ENCODE data around the gene GIPC3. TPM values are rescaled to one million over a fixed set of nuclear protein-coding genes. Genes with fewer than 3 reads are reported as not detected.
A peak's percentile ranks its signal among the peaks of the same experiment; 100 is the strongest.

Gene GIPC3
- total and polyA plus RNA-seq, 2 experiments from 2014 or later = 0.06 TPM; not detected in 1

DNA sequence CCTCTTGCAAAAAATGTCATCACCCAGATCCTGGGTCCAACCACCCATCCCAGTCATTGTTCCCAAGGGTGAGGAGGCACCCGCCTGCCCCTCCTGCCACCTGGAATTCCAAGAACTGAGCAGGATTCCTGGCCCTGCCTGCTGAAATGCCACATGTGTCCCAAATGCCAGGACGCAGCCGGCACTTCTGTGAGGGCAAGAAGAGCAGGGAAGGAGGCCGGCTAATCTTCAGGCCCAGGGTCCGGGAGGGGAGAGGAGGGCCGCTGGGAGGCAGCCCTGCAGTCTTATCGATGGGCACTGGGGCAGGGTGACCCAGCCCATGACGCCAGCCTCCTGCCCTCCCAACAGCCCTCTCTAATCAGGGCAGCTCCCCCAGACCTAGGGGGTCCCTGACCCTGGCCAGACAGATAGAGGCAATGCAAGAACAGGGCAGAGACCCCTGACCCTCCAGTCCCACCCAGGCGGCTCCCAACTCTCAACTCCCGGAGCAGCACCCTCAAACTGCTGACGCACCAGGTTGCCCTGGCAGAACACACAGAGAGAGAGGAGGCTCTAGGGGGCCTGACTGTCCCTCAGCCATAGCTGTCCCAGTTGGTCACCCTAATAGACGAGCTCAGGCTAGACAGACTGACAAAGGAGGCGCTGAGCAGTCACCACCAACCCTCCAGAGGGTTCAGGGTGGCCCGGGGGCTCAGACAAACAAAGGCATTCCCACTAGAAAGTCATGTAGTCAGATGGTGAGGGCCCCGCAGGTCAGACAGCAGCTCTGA is 29.4 kb upstream of the GIPC3 start:
- no peak for TF ChIP-seq EZH2 (IDR thresholded peaks at IDR 0.05; ENCODE audit: insufficient read depth, poor library complexity, severe bottlenecking)
- in situ Hi-C loops (cut with MboI) = no loop called here

GRCh38 chr19:3556423-3556977 is 28.8 kb upstream of the GIPC3 start:
- Histone ChIP-seq H3K4me3 (peak overlapping the region; percentile 85), H3K4me1 (ENCODE audit: insufficient read depth) (peaks cover 13% of the 10 kb centered on the region; the same call in 1 of the 2 replicates), H3K36me3 (ENCODE audit: low read depth) (no peaks in the 10 kb centered on the region), H2AFZ (0 out of 2 replicates have a peak overlapping the region, but pooled peaks have one; percentile 99), H3K27ac (no peak overlapping the region), H3K27me3 (replicated peaks; ENCODE audit: insufficient read depth) (no peaks in the 10 kb centered on the region), H3F3A (ENCODE audit: insufficient read depth) (no peaks in the 10 kb centered on the region), H3K9me3 (ENCODE audit: low read depth) (no peaks in the 10 kb centered on the region), H3K9me2 (ENCODE audit: insufficient read depth) (no peaks in the 10 kb centered on the region), H3K4me2 (ENCODE audit: unreplicated experiment) (peak overlapping the region; percentile 76), H4K20me1 (ENCODE audit: insufficient read depth) (no peaks in the 10 kb centered on the region), H3K9ac (peak overlapping the region; percentile 80), H3K79me2 (ENCODE audit: insufficient read depth) (peaks cover 53% of the 10 kb centered on the region)
- DNase-seq = no peak
- in situ Hi-C loops (cut with MboI) = no loop called here
- TF ChIP-seq EZH2 (IDR thresholded peaks at IDR 0.05; ENCODE audit: insufficient read depth, poor library complexity, severe bottlenecking) (no peak), EZH2phosphoT487 (IDR thresholded peaks at IDR 0.05; ENCODE audit: insufficient read depth, low read depth) (no peak)
- WGBS, 2 experiments (ENCODE audit: low coverage in 1 of 2, low lambda C conversion rate in 2 of 2, missing lambda C conversion rate in 2 of 2) = 17 to 31% methylated on average over 7 to 9 of the region's 9 CpGs

More for the DNA sequence above, 29.4 kb upstream of the GIPC3 start:
- Histone ChIP-seq H3K4me1 (ENCODE audit: insufficient read depth) (peaks cover 13% of the 10 kb centered on the region; the same call in 1 of the 2 replicates), H2AFZ (no peak overlapping the region), H3K27ac (no peak overlapping the region), H4K20me1 (ENCODE audit: insufficient read depth) (no peaks in the 10 kb centered on the region), H3K9ac (peak overlapping the region; percentile 80), H3K4me3 (peak overlapping the region; percentile 85), H3K79me2 (ENCODE audit: insufficient read depth) (peaks cover 55% of the 10 kb centered on the region), H3K9me3 (ENCODE audit: low read depth) (no peaks in the 10 kb centered on the region), H3K27me3 (replicated peaks; ENCODE audit: insufficient read depth) (no peaks in the 10 kb centered on the region), H3F3A (ENCODE audit: insufficient read depth) (no peaks in the 10 kb centered on the region), H3K9me2 (ENCODE audit: insufficient read depth) (no peaks in the 10 kb centered on the region), H3K36me3 (ENCODE audit: low read depth) (no peaks in the 10 kb centered on the region), H3K4me2 (ENCODE audit: unreplicated experiment) (peak overlapping the region; percentile 76)
- WGBS, 2 experiments (ENCODE audit: low coverage in 1 of 2, low lambda C conversion rate in 2 of 2, missing lambda C conversion rate in 2 of 2) = 82 to 86% methylated on average over 15 of the region's 15 CpGs
- no peak for DNase-seq

DNA sequence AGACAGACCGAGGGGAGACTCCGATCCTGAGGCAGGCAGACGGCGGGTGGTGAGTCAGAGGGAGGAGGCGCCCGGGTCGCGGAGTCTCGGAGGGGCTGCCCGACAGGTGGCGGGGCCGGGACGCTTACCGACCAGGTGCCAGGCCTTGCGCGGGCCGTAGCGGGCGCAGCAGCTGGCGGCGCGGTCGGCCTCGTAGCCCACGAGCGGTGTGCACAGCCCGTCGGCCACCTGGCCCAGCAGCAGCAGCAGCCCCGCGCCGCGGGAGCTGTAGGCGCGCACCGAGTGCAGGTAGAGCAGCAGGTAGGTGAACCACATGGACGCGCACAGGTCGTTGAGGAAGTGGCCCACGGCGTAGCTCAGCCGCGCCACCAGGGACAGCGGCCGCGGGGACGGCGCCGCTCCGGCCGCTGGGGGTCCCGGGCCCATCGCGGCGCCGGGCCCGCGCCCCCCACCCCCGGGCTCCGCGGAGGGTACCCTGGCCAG is 28.3 kb upstream of the GIPC3 start:
- peak; percentile 72 for DNase-seq
- no peaks in the 10 kb centered on the region for H4K20me1 ChIP-seq (ENCODE audit: insufficient read depth)
- TF ChIP-seq EZH2 (IDR thresholded peaks at IDR 0.05; ENCODE audit: insufficient read depth, poor library complexity, severe bottlenecking) = no peak
- TF ChIP-seq EZH2phosphoT487 (IDR thresholded peaks at IDR 0.05; ENCODE audit: insufficient read depth, low read depth) = no peak
- H3K9ac ChIP-seq = peak overlapping the region; percentile 80
- peaks cover 48% of the 10 kb centered on the region for H3K79me2 ChIP-seq (ENCODE audit: insufficient read depth)
- WGBS, 2 experiments (ENCODE audit: low coverage in 1 of 2, low lambda C conversion rate in 2 of 2, missing lambda C conversion rate in 2 of 2) = 0 to 1% methylated on average over 43 to 50 of the region's 60 CpGs
- H3K4me3 ChIP-seq = peak overlapping the region; percentile 85
- H3K9me2 ChIP-seq (ENCODE audit: insufficient read depth) = no peaks in the 10 kb centered on the region
- peaks cover 13% of the 10 kb centered on the region; the same call in 1 of the 2 replicates for H3K4me1 ChIP-seq (ENCODE audit: insufficient read depth)
- H2AFZ ChIP-seq = peak overlapping the region; percentile 99
- no peak overlapping the region for H3K27ac ChIP-seq
- in situ Hi-C loops (cut with MboI) = no loop called here
- no peaks in the 10 kb centered on the region for H3K27me3 ChIP-seq (replicated peaks; ENCODE audit: insufficient read depth)
- H3K36me3 ChIP-seq (ENCODE audit: low read depth) = no peaks in the 10 kb centered on the region
- H3K9me3 ChIP-seq (ENCODE audit: low read depth) = no peaks in the 10 kb centered on the region
- H3K4me2 ChIP-seq (ENCODE audit: unreplicated experiment) = peak overlapping the region; percentile 76
- H3F3A ChIP-seq (ENCODE audit: insufficient read depth) = no peaks in the 10 kb centered on the region

GRCh38 chr19:3557461-3558248 is 27.6 kb upstream of the GIPC3 start, which contains the start of gene MFSD12:
Gene MFSD12, minus strand, starts transcription at chr19:3557586. Its CDS starts 183 bp downstream, at chr19:3557403.
- in situ Hi-C loops (cut with MboI) = no loop called here
- H3K4me2 ChIP-seq (ENCODE audit: unreplicated experiment) = peak within 1 kb of the TSS; percentile 94
- no peaks in the 10 kb centered on the region for H3K9me3 ChIP-seq (ENCODE audit: low read depth)
- H3F3A ChIP-seq (ENCODE audit: insufficient read depth) = no peaks in the 10 kb centered on the region
- no peaks in the 10 kb centered on the region for H4K20me1 ChIP-seq (ENCODE audit: insufficient read depth)
- peaks cover 13% of the 10 kb centered on the region; the same call in 1 of the 2 replicates for H3K4me1 ChIP-seq (ENCODE audit: insufficient read depth)
- peak within 1 kb of the TSS; percentile 79 for H3K27ac ChIP-seq
- DNase-seq = peak; percentile 99
- WGBS, 2 experiments (ENCODE audit: low coverage in 1 of 2, low lambda C conversion rate in 2 of 2, missing lambda C conversion rate in 2 of 2) = 1% methylated on average over 37 to 69 of the region's 81 CpGs
- TF ChIP-seq EZH2phosphoT487 (IDR thresholded peaks at IDR 0.05; ENCODE audit: insufficient read depth, low read depth) = no peak
- no peak for TF ChIP-seq EZH2 (IDR thresholded peaks at IDR 0.05; ENCODE audit: insufficient read depth, poor library complexity, severe bottlenecking)
- peak within 1 kb of the TSS; percentile 80 for H3K9ac ChIP-seq
- no peaks in the 10 kb centered on the region for H3K9me2 ChIP-seq (ENCODE audit: insufficient read depth)
- H3K27me3 ChIP-seq (replicated peaks; ENCODE audit: insufficient read depth) = no peaks in the 10 kb centered on the region
- no peaks in the 10 kb centered on the region for H3K36me3 ChIP-seq (ENCODE audit: low read depth)
- H3K79me2 ChIP-seq (ENCODE audit: insufficient read depth) = peaks cover 43% of the 10 kb centered on the region
- peak within 1 kb of the TSS; percentile 99 for H2AFZ ChIP-seq
- peak within 1 kb of the TSS; percentile 85 for H3K4me3 ChIP-seq
